Measurements from ENCODE around the gene CLEC6A.
"Not testable (repeated sequence)": the region's sequence is repeated elsewhere in the genome, so short reads cannot be mapped to it uniquely, and the experiment has no call there.

CLEC6A gene

GRCh38 chr12:8495671-8496070, 39.9 kb downstream of the CLEC6A start:
- not testable (repeated sequence) for DNase-seq (ENCODE audit: low spot score)

GRCh38 chr12:8496074-8496473, 40.3 kb downstream of the CLEC6A start:
- DNase-seq (ENCODE audit: low spot score) = not testable (repeated sequence)

GRCh38 chr12:8499616-8500015, 43.9 kb downstream of the CLEC6A start:
- DNase-seq (ENCODE audit: low spot score) = no peak

GRCh38 chr12:8501720-8502119, 46.0 kb downstream of the CLEC6A start:
- no peak for DNase-seq (ENCODE audit: low spot score)

GRCh38 chr12:8504351-8504750, 48.6 kb downstream of the CLEC6A start:
- no peak for DNase-seq (ENCODE audit: low spot score)

- DNase-seq (ENCODE audit: low spot score) = no peak
Observed at GRCh38 chr12:8507596-8507995, 51.8 kb downstream of the CLEC6A start.

GRCh38 chr12:8508223-8508622, 52.5 kb downstream of the CLEC6A start:
- DNase-seq (ENCODE audit: low spot score) = no peak

GRCh38 chr12:8508910-8509841, 53.4 kb downstream of the CLEC6A start:
- DNase-seq (ENCODE audit: low spot score) = no peak

GRCh38 chr12:8513256-8513655, 57.5 kb downstream of the CLEC6A start, which contains the start of gene CLEC4D:
CLEC4D (plus strand) TSS chr12:8513503; CDS start chr12:8513733, 230 bp downstream.
- DNase-seq (ENCODE audit: low spot score) = no peak

GRCh38 chr12:8517971-8518370, 62.2 kb downstream of the CLEC6A start:
- no peak for DNase-seq (ENCODE audit: low spot score)

GRCh38 chr12:8519171-8519570, 63.4 kb downstream of the CLEC6A start:
- DNase-seq (ENCODE audit: low spot score) = no peak

GRCh38 chr12:8527250-8528130, 71.7 kb downstream of the CLEC6A start:
- no peak for DNase-seq (ENCODE audit: low spot score)
